Tibial artery (tissue), 4 donors: ENCODE data around the gene RNASEH1.
A peak's percentile ranks its signal among the peaks of the same experiment; 100 is the strongest.

ENCODE experiments used
- DNase-seq, 2 donors: peaks; one replicate each; pipeline ENCODE4 v3.0.0-alpha.2; 2019
- H3K27ac ChIP-seq, 2 donors: fragments of 200-600 bp; sonication (generic) in 1 of 2; 1 replicate in 1 of 2; 2 replicates in 1 of 2; pipeline ENCODE4 v1.5.1; 2018 to 2019; ENCODE audit warnings: mild to moderate bottlenecking in 1 of 2
- H3K27me3 ChIP-seq, 2 donors: fragments of 200-600 bp; sonication (generic) in 1 of 2; one replicate each; pipeline versions ENCODE4 v1.5.1 to v1.6.0; 2016 to 2019
- H3K36me3 ChIP-seq, 3 donors: fragments of 200-600 bp; sonication (generic) in 2 of 3; one replicate each; pipeline ENCODE4 v1.5.1; 2016 to 2019; ENCODE audit warnings: mild to moderate bottlenecking in 2 of 3
- H3K4me1 ChIP-seq, 4 donors: fragments of 200-600 bp; sonication (generic) in 2 of 4; 1 replicate in 3 of 4; 2 replicates in 1 of 4; pipeline ENCODE4 v1.5.1; 2016 to 2019
- H3K4me3 ChIP-seq, 2 donors: fragments of 200-600 bp; sonication (generic) in 1 of 2; 1 replicate in 1 of 2; 2 replicates in 1 of 2; pipeline ENCODE4 v1.5.1; 2018 to 2019; ENCODE audit warnings: mild to moderate bottlenecking in 2 of 2
- H3K9me3 ChIP-seq, 3 donors: fragments of 200-600 bp; sonication (generic) in 1 of 3; one replicate each; pipeline ENCODE4 v1.5.1; 2016 to 2019
- CTCF ChIP-seq, 2 experiments: fragments of 200-600 bp in 1 of 2; fragments of 450-650 bp in 1 of 2; IDR thresholded peaks; one replicate each; pipeline ENCODE4 v1.5.1; 2017 to 2019; ENCODE audit warnings: antibody characterized with exemption in 2 of 2, mild to moderate bottlenecking in 1 of 2, moderate library complexity in 1 of 2
- intact Hi-C: fragments of 100-400 bp; cut with DNase I; formaldehyde crosslinking; loops from one replicate; pipeline ENCODE4 v1.15.0; 2023; ENCODE audit warnings: low total_unique reads

Gene RNASEH1

GRCh38 chr2:3557639-3558204 is 411 bp downstream of the RNASEH1 start:
- no peak for DNase-seq
- Histone ChIP-seq H3K27me3 (no peaks in the 10 kb centered on the region), H3K4me3 (peak overlapping the region; percentile 74 to 98), H3K27ac (peak overlapping the region; percentile 87 to 96), H3K4me1 (peaks cover 0 to 17% (median 10%) of the 10 kb centered on the region in 4 donors), H3K36me3 (peaks cover 22 to 44% (median 27%) of the 10 kb centered on the region in 3 donors), H3K9me3 (no peaks in the 10 kb centered on the region)
- intact Hi-C loops, result loop anchor here (1.0 to 5.0 kb wide), 2 partner anchors 18 to 35 kb away; partner anchors contain the start of gene RPS7
- no peak for TF ChIP-seq CTCF (IDR thresholded peaks at IDR 0.05)

GRCh38 chr2:3553946-3554345 is 4.2 kb downstream of the RNASEH1 start:
- peaks cover 55 to 76% (median 56%) of the 10 kb centered on the region in 3 donors for H3K36me3 ChIP-seq
- H3K9me3 ChIP-seq, result no peaks in the 10 kb centered on the region
- intact Hi-C loops, result no loop called here
- peaks cover 0 to 14% (median 9%) of the 10 kb centered on the region in 4 donors for H3K4me1 ChIP-seq
- no peaks in the 10 kb centered on the region for H3K27me3 ChIP-seq
- no peak overlapping the region for H3K27ac ChIP-seq
- H3K4me3 ChIP-seq, result no peak overlapping the region
- no peak for TF ChIP-seq CTCF (IDR thresholded peaks at IDR 0.05)
- DNase-seq, result no peak

- TF ChIP-seq CTCF (IDR thresholded peaks at IDR 0.05), result no peak
- intact Hi-C loops, result loop anchor here (10.0 kb wide), 1 partner anchor 163 kb away; no protein-coding TSS in a partner anchor
Measured at GRCh38 chr2:3547915-3548314, 10.2 kb downstream of the RNASEH1 start.

GRCh38 chr2:3545788-3546478 is 12.2 kb downstream of the RNASEH1 start:
- DNase-seq, result no peak
- Histone ChIP-seq H3K4me1 (no peaks in the 10 kb centered on the region), H3K36me3 (peaks cover 83 to 97% (median 83%) of the 10 kb centered on the region in 3 donors), H3K4me3 (no peak overlapping the region), H3K27me3 (no peaks in the 10 kb centered on the region), H3K27ac (no peak overlapping the region), H3K9me3 (no peaks in the 10 kb centered on the region)
- intact Hi-C loops, result loop anchor here (10.0 kb wide), 1 partner anchor 161 kb away; no protein-coding TSS in a partner anchor
- TF ChIP-seq CTCF (IDR thresholded peaks at IDR 0.05), result no peak

More at GRCh38 chr2:3547915-3548314, 10.2 kb downstream of the RNASEH1 start:
- no peaks in the 10 kb centered on the region for H3K4me1 ChIP-seq
- H3K27me3 ChIP-seq, result no peaks in the 10 kb centered on the region
- no peak overlapping the region for H3K4me3 ChIP-seq
- no peak overlapping the region for H3K27ac ChIP-seq
- H3K36me3 ChIP-seq, result peaks cover 83 to 99% (median 88%) of the 10 kb centered on the region in 3 donors
- no peaks in the 10 kb centered on the region for H3K9me3 ChIP-seq
- no peak for DNase-seq

- H3K4me3 ChIP-seq, result no peak overlapping the region
- intact Hi-C loops, result loop anchor here (10.0 kb wide), 1 partner anchor 158 kb away; no protein-coding TSS in a partner anchor
- DNase-seq, result no peak
- no peaks in the 10 kb centered on the region for H3K9me3 ChIP-seq
- H3K27me3 ChIP-seq, result no peaks in the 10 kb centered on the region
- H3K4me1 ChIP-seq, result no peaks in the 10 kb centered on the region
- no peak for TF ChIP-seq CTCF (IDR thresholded peaks at IDR 0.05)
- peaks cover 57 to 88% (median 57%) of the 10 kb centered on the region in 3 donors for H3K36me3 ChIP-seq
- H3K27ac ChIP-seq, result no peak overlapping the region
Measured at GRCh38 chr2:3543023-3543683, 15.0 kb downstream of the RNASEH1 start.
